Measurements from ENCODE around the gene CTNS. TPM values are rescaled to one million over a fixed set of nuclear protein-coding genes. Genes with fewer than 3 reads are reported as not detected.

CTNS gene
- total and polyA plus RNA-seq, 4 donors, result 7.7 to 24.9 (median 19.2) TPM

- Histone ChIP-seq H3K4me3 (no peak overlapping the region), H3K9me3 (ENCODE audit: control insufficient read depth in 4 of 4, insufficient read depth in 3 of 4, low read length in 3 of 4) (no peaks in the 10 kb centered on the region), H3K27ac (ENCODE audit: low read depth in 1 of 2, low read length in 1 of 2) (peak overlapping the region in 1 of 2 donors; percentile 22), H3K27me3 (ENCODE audit: control insufficient read depth in 3 of 3, insufficient read depth in 3 of 3, low read length in 2 of 3) (no peaks in the 10 kb centered on the region), H3K4me1 (ENCODE audit: control insufficient read depth in 5 of 5, insufficient read depth in 5 of 5, low read length in 5 of 5) (no peaks in the 10 kb centered on the region), H3K9ac (ENCODE audit: insufficient read depth in 1 of 2, low read length in 2 of 2) (no peak overlapping the region), H3K36me3 (ENCODE audit: control insufficient read depth in 4 of 4, insufficient read depth in 4 of 4, low read length in 4 of 4) (peaks cover 0 to 36% (median 27%) of the 10 kb centered on the region in 4 donors)
- ATAC-seq (ENCODE audit: insufficient read depth, low FRiP score) (no peak), DNase-seq (no peak)
- 90 to 95% methylated on average over 11 of the region's 11 CpGs for WGBS, 2 donors
- TF ChIP-seq CTCF (IDR thresholded peaks at IDR 0.05; ENCODE audit: control extremely low read depth, extremely low read depth), result no peak
Measured at GRCh38 chr17:3627769-3628167, 8.8 kb upstream of the CTNS start.

GRCh38 chr17:3630781-3631180 lies 5.8 kb upstream of the CTNS start:
- no peak overlapping the region for H3K9ac ChIP-seq (ENCODE audit: insufficient read depth in 1 of 2, low read length in 2 of 2)
- TF ChIP-seq CTCF (IDR thresholded peaks at IDR 0.05; ENCODE audit: control extremely low read depth, extremely low read depth), result no peak
- no peak overlapping the region for H3K4me3 ChIP-seq
- H3K4me1 ChIP-seq (ENCODE audit: control insufficient read depth in 5 of 5, insufficient read depth in 5 of 5, low read length in 5 of 5), result peaks cover 0 to 8% (median 0%) of the 10 kb centered on the region in 5 donors
- ATAC-seq (ENCODE audit: insufficient read depth, low FRiP score), result no peak
- H3K27ac ChIP-seq (ENCODE audit: low read depth in 1 of 2, low read length in 1 of 2), result no peak overlapping the region
- WGBS, 2 donors, result 89 to 94% methylated on average over 10 of the region's 10 CpGs
- peaks cover 0 to 24% (median 6%) of the 10 kb centered on the region in 4 donors for H3K36me3 ChIP-seq (ENCODE audit: control insufficient read depth in 4 of 4, insufficient read depth in 4 of 4, low read length in 4 of 4)
- H3K9me3 ChIP-seq (ENCODE audit: control insufficient read depth in 4 of 4, insufficient read depth in 3 of 4, low read length in 3 of 4), result no peaks in the 10 kb centered on the region
- no peaks in the 10 kb centered on the region for H3K27me3 ChIP-seq (ENCODE audit: control insufficient read depth in 3 of 3, insufficient read depth in 3 of 3, low read length in 2 of 3)
- no peak for DNase-seq

GRCh38 chr17:3632287-3632686 lies 4.3 kb upstream of the CTNS start:
- Histone ChIP-seq H3K27ac (ENCODE audit: low read depth in 1 of 2, low read length in 1 of 2) (no peak overlapping the region), H3K27me3 (ENCODE audit: control insufficient read depth in 3 of 3, insufficient read depth in 3 of 3, low read length in 2 of 3) (no peaks in the 10 kb centered on the region), H3K4me3 (no peak overlapping the region), H3K36me3 (ENCODE audit: control insufficient read depth in 4 of 4, insufficient read depth in 4 of 4, low read length in 4 of 4) (peaks cover 0 to 18% (median 5%) of the 10 kb centered on the region in 4 donors), H3K4me1 (ENCODE audit: control insufficient read depth in 5 of 5, insufficient read depth in 5 of 5, low read length in 5 of 5) (peaks cover 0 to 8% (median 0%) of the 10 kb centered on the region in 5 donors), H3K9me3 (ENCODE audit: control insufficient read depth in 4 of 4, insufficient read depth in 3 of 4, low read length in 3 of 4) (no peaks in the 10 kb centered on the region), H3K9ac (ENCODE audit: insufficient read depth in 1 of 2, low read length in 2 of 2) (no peak overlapping the region)
- 97 to 98% methylated on average over 7 of the region's 7 CpGs for WGBS, 2 donors
- no peak for DNase-seq
- no peak for TF ChIP-seq CTCF (IDR thresholded peaks at IDR 0.05; ENCODE audit: control extremely low read depth, extremely low read depth)
- no peak for ATAC-seq (ENCODE audit: insufficient read depth, low FRiP score)

Measured in lung (tissue), 12 donors.